Measurements from ENCODE around the gene PRX.
"Not testable (repeated sequence)": the region's sequence is repeated elsewhere in the genome, so short reads cannot be mapped to it uniquely, and the experiment has no call there.

The PRX gene

DNA sequence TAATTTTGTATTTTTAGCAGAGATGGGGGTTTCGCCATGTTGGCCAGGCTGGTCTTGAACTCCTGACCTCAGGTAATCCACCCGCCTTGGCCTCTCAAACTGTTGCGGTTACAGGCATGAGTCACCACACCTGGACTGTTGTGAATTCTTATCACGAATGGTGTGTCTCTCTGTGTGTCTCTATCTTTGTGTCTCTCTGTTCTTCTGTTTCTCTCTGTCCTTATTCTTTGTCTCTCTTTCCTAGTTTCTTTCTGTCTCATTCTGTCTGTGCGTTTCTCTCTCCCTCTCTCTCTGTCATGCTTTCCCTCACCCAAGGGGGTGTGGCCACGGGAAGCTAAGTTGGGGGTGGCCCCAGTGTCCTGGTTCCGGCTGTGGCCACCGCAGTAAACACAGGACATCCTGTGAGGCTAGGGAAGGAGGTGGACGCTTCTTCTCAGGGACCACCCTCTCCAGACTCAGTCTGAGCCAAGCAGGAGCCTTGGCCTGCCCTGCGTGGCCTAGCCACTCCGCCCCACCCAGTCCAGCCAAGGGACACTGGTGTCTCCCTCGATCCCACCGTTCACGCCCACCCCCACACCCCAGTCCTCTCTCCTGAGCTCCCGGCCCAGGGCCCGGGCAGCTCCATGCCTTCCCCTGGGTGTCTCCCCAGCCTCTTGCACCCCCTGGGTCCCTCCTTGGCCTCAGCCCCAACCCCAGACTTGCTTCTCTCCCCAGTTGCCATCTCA lies 3.9 kb upstream of the PRX start:
- peak; percentile 20 for DNase-seq (ENCODE audit: low read depth)

DNA sequence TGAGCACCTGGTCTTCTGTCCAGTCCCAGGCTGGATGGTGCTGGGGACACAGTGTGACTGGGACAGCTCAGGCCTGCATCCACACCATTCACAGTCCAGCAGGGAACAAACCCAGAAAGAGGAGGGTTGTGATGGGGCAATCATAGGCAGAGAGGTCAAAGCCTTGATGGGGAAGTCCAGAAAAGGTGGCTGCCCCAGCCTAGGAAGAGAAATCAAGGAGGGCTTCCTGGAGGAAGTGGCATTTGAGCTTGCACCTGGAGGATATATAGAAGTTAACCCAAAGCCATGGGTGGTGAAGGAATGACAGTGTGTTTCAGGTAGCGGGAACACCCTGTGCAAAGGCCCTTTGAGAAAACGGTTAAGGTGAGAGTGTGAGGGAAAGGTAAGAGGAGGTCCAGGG lies 2.6 kb upstream of the PRX start:
- DNase-seq (ENCODE audit: low read depth), result no peak

DNA sequence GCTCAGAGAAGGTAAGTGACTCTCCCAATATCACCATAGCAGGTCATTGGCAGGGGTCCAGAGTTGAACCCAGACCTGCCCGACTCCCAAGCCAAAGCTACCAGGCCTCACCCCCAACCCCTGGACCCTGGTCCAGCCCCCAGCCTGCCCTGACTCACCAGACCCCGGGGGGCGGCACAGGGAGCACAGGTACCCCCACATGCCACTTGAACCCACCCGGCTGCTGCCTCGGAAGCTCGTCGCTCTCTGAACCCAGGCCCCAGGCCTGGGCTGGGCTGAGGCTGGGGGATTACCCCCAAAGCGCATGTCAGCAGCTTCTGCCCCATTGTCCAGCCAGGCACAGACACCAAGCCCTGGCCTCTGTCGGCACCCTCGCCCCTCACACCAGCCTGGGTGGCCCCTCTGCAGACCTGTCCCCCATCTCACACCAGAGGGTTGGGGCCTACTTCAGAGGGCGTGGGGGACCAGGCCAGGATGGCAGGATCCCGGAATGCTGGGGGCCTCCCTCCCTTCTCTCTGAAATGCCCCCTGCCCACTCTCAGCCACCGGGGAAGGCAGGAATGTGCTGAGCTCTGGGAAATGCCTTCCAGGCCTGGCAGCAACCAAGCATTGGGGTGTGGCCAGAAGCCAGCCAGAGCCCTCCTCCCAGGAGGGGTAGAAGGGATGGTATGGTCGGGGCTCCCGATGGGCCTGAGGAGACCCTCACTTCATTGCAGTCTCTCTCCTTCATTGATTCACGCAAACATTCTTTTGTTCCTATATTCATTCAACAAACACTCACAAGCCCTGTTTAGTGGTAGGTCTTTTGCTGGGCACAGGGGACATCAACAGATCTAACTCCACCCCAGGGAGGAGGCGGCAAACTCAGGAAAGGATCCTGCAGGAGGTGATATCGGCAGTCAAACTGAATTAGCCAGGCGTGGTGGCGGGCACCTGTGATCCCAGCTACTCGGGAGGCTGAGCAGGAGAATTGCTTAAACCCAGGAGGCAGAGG lies 1.7 kb upstream of the PRX start:
- DNase-seq (ENCODE audit: low read depth), result no peak

DNA sequence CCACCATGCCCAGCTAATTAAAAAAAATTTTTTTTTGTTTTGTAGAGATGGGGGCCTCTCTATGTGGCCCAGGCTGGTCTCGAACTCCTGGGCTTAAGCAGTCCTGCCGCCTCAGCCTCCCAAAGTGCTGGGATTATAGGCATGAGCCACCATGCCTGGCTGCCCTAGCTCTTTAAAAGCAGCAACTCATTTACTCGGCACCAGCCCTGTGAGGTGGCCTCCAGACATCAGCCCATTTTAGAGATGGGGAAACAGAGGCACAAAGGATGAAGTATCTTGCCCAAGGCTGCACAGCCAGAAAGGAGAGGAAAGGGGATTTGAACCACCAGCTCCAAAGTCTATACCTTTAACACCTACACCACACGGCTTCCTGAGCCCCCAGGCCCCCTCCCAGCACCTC lies 312 bp downstream of the PRX start:
- DNase-seq (ENCODE audit: low read depth), result no peak

DNA sequence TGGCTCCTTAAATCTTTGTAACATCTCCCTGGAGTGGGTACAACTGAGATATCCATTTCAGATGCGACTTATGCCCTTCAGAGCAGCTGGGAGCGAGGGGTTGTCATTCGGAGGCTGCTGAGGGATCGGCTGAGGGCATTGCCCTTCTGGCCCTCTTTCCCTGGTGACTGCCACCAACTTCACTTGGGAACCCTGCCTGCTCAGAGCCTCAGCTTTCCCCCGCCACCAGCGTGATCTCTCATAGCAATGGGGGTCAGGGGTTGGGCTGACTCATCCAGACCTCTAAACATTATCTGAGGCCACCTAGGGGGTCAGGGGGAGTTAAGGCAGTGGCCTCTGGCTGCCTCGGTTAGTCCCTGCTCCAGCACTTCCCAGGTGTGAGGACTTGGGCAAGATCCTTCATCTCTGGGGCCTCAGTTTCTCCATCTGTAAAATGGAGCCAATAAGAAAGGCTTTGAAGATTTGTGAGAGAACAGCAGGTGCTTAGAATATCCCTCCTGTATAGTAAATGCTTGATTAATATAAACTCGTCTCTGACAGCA lies 1.1 kb downstream of the PRX start:
- no peak for DNase-seq (ENCODE audit: low read depth)

DNA sequence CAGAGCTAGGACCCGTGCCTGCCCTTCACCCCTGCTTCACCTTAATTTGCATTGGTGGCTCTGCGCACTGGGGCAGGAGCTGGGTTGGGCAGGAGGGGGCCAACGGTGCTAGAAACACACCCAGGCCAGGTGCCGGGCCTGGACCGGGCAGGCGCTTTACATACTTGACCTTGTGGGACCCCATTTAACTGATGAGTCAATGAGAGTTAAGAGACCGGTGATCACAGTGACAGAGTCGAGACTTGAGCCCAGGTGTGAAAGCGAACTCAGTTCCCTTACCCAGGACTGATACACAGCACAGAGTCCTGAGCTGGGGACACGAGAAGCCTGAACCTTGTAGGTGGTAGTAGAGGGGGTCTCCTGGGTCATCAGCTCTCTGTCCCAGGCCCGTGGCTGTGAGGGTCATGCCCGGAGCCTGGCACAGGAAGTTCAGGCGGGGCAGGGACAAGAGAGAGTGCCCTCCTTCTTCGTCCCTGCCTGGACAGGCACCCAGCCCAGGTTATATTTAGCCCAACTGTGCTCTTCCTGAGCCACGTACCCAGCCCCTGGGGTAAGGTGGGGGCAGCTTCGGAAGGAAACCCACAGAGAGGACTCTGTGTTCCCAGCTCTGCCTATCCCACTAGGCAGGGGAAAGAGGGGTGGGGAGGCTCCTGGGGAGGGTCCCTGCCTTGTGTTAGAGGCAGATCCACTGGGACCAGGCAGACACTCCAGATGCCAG lies 1.9 kb downstream of the PRX start:
- no peak for DNase-seq (ENCODE audit: low read depth)

DNA sequence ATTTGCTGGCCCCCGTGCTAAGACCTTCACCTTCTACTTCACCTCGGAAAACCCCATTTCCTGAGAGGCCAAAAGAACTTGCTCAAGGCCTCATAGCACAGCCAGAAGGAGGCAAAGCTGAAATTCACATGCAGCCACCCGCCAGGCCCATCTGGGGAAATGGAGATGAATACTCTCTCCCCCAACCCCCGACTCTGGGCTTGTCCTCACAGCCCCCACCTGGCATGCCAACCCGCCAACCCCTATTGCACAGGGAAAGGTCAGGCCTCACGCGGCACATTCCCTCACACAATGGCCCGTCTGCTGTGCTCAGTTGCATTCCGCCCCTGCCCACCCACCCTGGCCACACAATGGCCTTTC lies 3.2 kb downstream of the PRX start:
- DNase-seq (ENCODE audit: low read depth), result no peak

- DNase-seq (ENCODE audit: low read depth), result not testable (repeated sequence)
Measured at GRCh38 chr19:40408598-40408925, 4.6 kb downstream of the PRX start.

GRCh38 chr19:40407714-40408597 lies 5.2 kb downstream of the PRX start:
- DNase-seq (ENCODE audit: low read depth), result no peak

GRCh38 chr19:40403262-40403984 lies 9.8 kb downstream of the PRX start:
- DNase-seq (ENCODE audit: low read depth), result peak; percentile 82

- DNase-seq (ENCODE audit: low read depth), result no peak
Measured at GRCh38 chr19:40400559-40400958, 12.6 kb downstream of the PRX start.

DNA sequence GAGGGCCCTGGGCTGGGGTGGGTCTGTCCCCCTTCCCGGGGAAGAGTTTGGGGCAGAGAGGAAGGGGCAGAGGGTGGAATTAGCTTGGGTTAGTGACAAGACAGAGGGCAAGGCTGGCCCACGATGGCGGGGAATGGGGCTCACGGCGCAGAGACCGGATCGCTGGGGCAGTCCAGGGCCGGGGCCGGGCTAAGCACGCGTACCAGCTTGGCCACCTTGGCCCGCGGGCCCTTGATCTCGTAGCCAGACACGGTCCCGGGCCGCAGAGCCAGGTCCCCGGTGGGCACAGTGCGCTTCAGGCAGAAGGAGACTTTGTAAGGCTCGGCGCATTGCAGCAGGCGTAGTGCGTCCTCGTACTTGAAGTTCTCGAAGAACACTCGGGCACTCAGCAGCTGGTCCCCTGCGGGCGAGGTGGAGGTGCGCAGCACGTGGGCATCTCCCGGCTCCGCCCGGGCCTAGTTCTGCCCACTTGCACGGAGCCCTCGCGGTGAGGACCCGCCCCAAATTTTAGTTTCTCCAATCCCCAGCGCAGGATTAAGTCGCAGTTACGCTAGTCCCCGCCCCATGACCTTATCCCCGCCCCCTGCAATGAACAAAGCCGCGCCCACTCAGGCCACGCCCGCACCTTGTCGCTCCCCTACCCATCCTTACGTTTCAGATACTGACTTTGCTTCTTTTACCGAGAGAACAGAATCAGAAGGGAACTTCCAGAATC lies 14.6 kb downstream of the PRX start:
- no peak for DNase-seq (ENCODE audit: low read depth)

DNA sequence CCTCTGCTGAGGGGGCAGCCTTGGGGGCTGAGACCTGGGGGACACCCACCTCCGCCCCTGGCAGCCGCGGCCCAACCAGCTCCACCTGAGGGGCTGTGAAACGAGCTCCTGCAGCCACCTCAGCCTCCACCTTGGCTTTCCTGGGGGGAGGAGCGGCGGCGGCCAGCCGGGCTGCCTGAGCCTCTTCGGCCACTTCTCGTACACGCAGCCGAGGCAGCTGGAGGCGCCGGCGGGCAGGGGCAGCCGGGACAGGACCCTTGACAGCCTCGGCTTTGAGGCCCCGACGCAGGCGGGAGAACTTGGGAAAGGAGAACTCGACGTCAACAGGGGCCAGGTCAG lies 15.6 kb downstream of the PRX start:
- no peak for DNase-seq (ENCODE audit: low read depth)

DNA sequence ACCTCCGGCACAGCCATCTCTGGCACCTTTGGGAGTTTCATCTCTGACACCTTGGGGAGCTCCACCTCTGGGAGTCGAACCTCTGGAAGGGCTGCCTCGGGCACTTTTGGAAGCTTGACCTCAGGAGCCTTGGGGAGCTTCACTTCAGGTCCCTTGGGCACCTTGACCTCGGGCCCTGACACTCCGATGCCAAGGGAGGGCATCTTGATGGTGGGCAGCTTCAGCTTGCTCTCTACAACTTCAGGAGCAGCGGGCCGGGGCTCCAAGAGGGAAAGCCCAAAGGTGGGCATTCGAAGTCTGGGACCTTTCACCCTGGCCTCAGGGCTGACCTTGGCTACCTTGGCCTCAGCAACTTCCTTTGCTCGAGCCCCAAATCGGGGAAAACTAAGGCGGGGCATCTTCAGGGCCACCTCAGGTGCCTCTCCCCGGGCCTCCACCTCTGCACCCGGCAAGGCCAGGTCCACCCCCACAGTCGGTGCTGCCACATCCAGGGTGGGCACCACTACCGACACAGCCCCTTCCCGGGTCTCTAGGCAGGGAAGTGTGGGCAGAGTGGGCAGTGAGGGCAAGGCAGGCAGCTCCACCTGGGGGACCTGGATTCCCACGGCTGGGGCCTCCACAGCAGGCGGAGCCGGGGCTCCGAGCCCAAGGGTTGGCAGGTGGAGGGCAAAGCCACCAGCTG lies 16.2 kb downstream of the PRX start:
- no peak for DNase-seq (ENCODE audit: low read depth)

- DNase-seq (ENCODE audit: low read depth), result no peak
Measured at GRCh38 chr19:40395956-40396355, 17.2 kb downstream of the PRX start.

- DNase-seq (ENCODE audit: low read depth), result no peak
Measured at GRCh38 chr19:40394816-40395210, 18.4 kb downstream of the PRX start.

GRCh38 chr19:40393894-40394815 lies 19.0 kb downstream of the PRX start:
- no peak for DNase-seq (ENCODE audit: low read depth)

DNA sequence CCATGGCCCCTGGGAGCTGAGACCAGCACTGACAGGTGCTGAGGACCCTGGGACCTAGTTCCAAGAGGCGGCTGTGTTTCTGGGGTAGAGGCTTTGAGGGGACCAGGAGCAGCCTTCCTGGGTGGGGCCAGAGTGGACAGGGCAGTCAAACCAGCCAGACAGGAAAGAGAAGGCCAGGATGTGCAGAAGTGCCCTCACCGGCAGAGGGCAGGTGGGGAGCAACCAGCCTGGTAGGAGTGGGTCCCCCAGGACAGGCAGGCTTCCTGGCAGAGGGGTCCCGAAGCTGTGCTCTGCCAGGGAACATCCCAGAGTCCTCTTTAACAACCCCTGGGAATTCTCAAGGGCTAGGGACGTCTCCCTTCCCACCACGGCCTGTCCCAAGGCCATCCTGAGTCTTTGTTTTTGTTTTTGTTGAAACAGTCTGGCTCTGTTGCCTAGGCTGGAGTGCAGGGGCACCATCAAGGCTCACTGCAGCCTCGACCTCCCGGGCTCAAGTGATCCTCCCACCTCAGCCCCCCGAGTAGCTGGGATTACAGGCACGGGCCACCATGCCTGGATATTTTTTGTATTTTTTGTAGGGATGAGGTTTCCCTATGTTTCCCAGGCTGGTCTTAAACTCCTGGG lies 20.2 kb downstream of the PRX start:
- DNase-seq (ENCODE audit: low read depth), result no peak
